GM23338 (cell line): ENCODE measurements around the gene CUEDC2.

ENCODE experiments used
- POLR2AphosphoS5 ChIP-seq: IDR thresholded peaks from 2 replicates; pipeline ENCODE4 v1.6.1; 2016; ENCODE audit warnings: antibody characterized with exemption, low read depth
- TF ChIP-seq, protein P1 (sequence below), 2 experiments: fragments of 200-600 bp in 1 of 2; sonication (generic) in 1 of 2; conservative IDR thresholded peaks; 2 replicates each; pipeline versions ENCODE4 v1.5.1 to v1.6.1; 2016 to 2017; ENCODE audit warnings: antibody characterized with exemption in 2 of 2, low read depth in 2 of 2, mild to moderate bottlenecking in 2 of 2, moderate library complexity in 1 of 2

DNA sequence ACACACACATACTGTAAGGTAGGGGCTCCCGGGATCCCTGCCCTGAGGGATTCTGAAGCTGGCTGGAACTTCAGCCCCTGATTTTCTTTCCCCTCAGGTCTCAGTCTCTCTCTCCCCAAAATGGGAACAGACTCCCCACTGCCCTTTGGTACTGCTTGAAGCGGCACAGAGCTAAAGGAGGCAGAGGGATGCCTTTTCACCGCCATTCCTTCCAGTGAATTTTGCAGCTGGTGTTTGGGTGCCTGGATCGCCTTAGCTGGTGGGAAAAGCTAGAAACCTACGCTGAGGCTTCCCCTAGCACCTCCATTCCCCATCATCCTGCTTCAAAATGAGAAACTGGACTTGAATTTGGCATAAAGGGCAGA is 2.7 kb upstream of the CUEDC2 start:
- no peak for TF ChIP-seq POLR2AphosphoS5
- TF ChIP-seq, protein P1, sequence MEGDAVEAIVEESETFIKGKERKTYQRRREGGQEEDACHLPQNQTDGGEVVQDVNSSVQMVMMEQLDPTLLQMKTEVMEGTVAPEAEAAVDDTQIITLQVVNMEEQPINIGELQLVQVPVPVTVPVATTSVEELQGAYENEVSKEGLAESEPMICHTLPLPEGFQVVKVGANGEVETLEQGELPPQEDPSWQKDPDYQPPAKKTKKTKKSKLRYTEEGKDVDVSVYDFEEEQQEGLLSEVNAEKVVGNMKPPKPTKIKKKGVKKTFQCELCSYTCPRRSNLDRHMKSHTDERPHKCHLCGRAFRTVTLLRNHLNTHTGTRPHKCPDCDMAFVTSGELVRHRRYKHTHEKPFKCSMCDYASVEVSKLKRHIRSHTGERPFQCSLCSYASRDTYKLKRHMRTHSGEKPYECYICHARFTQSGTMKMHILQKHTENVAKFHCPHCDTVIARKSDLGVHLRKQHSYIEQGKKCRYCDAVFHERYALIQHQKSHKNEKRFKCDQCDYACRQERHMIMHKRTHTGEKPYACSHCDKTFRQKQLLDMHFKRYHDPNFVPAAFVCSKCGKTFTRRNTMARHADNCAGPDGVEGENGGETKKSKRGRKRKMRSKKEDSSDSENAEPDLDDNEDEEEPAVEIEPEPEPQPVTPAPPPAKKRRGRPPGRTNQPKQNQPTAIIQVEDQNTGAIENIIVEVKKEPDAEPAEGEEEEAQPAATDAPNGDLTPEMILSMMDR (conservative IDR thresholded peaks at IDR 0.05; ENCODE audit: low read depth in 2 of 2), result no peak
